ENCODE measurements around the gene MYO19.

MYO19 gene

GRCh38 chr17:36527621-36528250 lies 6.9 kb downstream of the MYO19 start:
- no peak for TF ChIP-seq CTCF (IDR thresholded peaks at IDR 0.05; ENCODE audit: low read depth, low read length)
- Histone ChIP-seq H3K36me3 (peaks cover 86% of the 10 kb centered on the region), H3K27ac (no peak overlapping the region), H3K27me3 (ENCODE audit: insufficient read depth, low read depth, severe bottlenecking) (no peaks in the 10 kb centered on the region), H3K9me3 (ENCODE audit: severe bottlenecking) (no peaks in the 10 kb centered on the region), H3K4me3 (ENCODE audit: low read depth, low read length) (no peak overlapping the region)
- no peak for DNase-seq

GRCh38 chr17:36525888-36526287 lies 8.8 kb downstream of the MYO19 start:
- Histone ChIP-seq H3K36me3 (peaks cover 79% of the 10 kb centered on the region), H3K9me3 (ENCODE audit: severe bottlenecking) (no peaks in the 10 kb centered on the region), H3K27ac (no peak overlapping the region), H3K27me3 (ENCODE audit: insufficient read depth, low read depth, severe bottlenecking) (no peaks in the 10 kb centered on the region), H3K4me3 (ENCODE audit: low read depth, low read length) (no peak overlapping the region)
- no peak for TF ChIP-seq CTCF (IDR thresholded peaks at IDR 0.05; ENCODE audit: low read depth, low read length)
- DNase-seq, result no peak

- H3K36me3 ChIP-seq, result peaks cover 81% of the 10 kb centered on the region
Measured at GRCh38 chr17:36525113-36525512, 9.6 kb downstream of the MYO19 start.

GRCh38 chr17:36524428-36524876 lies 10.2 kb downstream of the MYO19 start:
- H3K36me3 ChIP-seq, result peaks cover 85% of the 10 kb centered on the region
- H3K27ac ChIP-seq, result no peak overlapping the region
- no peaks in the 10 kb centered on the region for H3K27me3 ChIP-seq (ENCODE audit: insufficient read depth, low read depth, severe bottlenecking)
- H3K4me3 ChIP-seq (ENCODE audit: low read depth, low read length), result no peak overlapping the region
- DNase-seq, result no peak
- TF ChIP-seq CTCF (IDR thresholded peaks at IDR 0.05; ENCODE audit: low read depth, low read length), result no peak
- no peaks in the 10 kb centered on the region for H3K9me3 ChIP-seq (ENCODE audit: severe bottlenecking)

More at GRCh38 chr17:36525113-36525512, 9.6 kb downstream of the MYO19 start:
- TF ChIP-seq CTCF (IDR thresholded peaks at IDR 0.05; ENCODE audit: low read depth, low read length), result no peak
- DNase-seq, result no peak
- no peaks in the 10 kb centered on the region for H3K27me3 ChIP-seq (ENCODE audit: insufficient read depth, low read depth, severe bottlenecking)
- no peak overlapping the region for H3K27ac ChIP-seq
- no peak overlapping the region for H3K4me3 ChIP-seq (ENCODE audit: low read depth, low read length)
- no peaks in the 10 kb centered on the region for H3K9me3 ChIP-seq (ENCODE audit: severe bottlenecking)

GRCh38 chr17:36523113-36523512 lies 11.6 kb downstream of the MYO19 start:
- H3K9me3 ChIP-seq (ENCODE audit: severe bottlenecking), result no peaks in the 10 kb centered on the region
- no peaks in the 10 kb centered on the region for H3K27me3 ChIP-seq (ENCODE audit: insufficient read depth, low read depth, severe bottlenecking)
- no peak for TF ChIP-seq CTCF (IDR thresholded peaks at IDR 0.05; ENCODE audit: low read depth, low read length)
- no peak overlapping the region for H3K4me3 ChIP-seq (ENCODE audit: low read depth, low read length)
- no peak overlapping the region for H3K27ac ChIP-seq
- no peak for DNase-seq
- peaks cover 81% of the 10 kb centered on the region for H3K36me3 ChIP-seq

- Histone ChIP-seq H3K4me3 (ENCODE audit: low read depth, low read length) (no peak overlapping the region), H3K9me3 (ENCODE audit: severe bottlenecking) (no peaks in the 10 kb centered on the region), H3K36me3 (peaks cover 77% of the 10 kb centered on the region), H3K27me3 (ENCODE audit: insufficient read depth, low read depth, severe bottlenecking) (no peaks in the 10 kb centered on the region), H3K27ac (no peak overlapping the region)
- DNase-seq, result no peak
- no peak for TF ChIP-seq CTCF (IDR thresholded peaks at IDR 0.05; ENCODE audit: low read depth, low read length)
Measured at GRCh38 chr17:36515837-36516236, 18.8 kb downstream of the MYO19 start.
